Transverse colon (tissue), 4 donors: ENCODE data around the gene TICRR.

Experiments
- CTCF ChIP-seq, 5 experiments: fragments of 200-600 bp in 3 of 5; fragments of 450-650 bp in 2 of 5; sonication (generic) in 3 of 5; IDR thresholded peaks; 1 replicate in 2 of 5; 2 replicates in 3 of 5; pipeline ENCODE4 v1.5.1; 2016 to 2017; ENCODE audit warnings: antibody characterized with exemption in 5 of 5, inconsistent platforms in 3 of 5, mild to moderate bottlenecking in 2 of 5, moderate library complexity in 1 of 5
- EP300 ChIP-seq: sonication (generic); formaldehyde crosslinking; IDR thresholded peaks from one replicate; pipeline ENCODE4 v1.6.1; 2017; ENCODE audit warnings: antibody characterized with exemption, low read depth
- POLR2A ChIP-seq: fragments of 450-650 bp; IDR thresholded peaks from one replicate; pipeline ENCODE4 v1.6.1; 2016; ENCODE audit warnings: antibody characterized with exemption, mild to moderate bottlenecking, moderate library complexity
- POLR2AphosphoS5 ChIP-seq, 3 donors: sonication (generic); formaldehyde crosslinking; IDR thresholded peaks; one replicate each; pipeline ENCODE4 v1.6.1; 2016; ENCODE audit warnings: antibody characterized with exemption in 3 of 3

GRCh38 chr15:89628301-89628700 lies 53.0 kb downstream of the TICRR start:
- TF ChIP-seq POLR2A (no peak), CTCF (IDR thresholded peaks at IDR 0.05) (no peak), POLR2AphosphoS5 (IDR thresholded peaks at IDR 0.05) (no peak), EP300 (no peak)
